ENCODE results near the gene RASGEF1C.

Gene RASGEF1C

DNA sequence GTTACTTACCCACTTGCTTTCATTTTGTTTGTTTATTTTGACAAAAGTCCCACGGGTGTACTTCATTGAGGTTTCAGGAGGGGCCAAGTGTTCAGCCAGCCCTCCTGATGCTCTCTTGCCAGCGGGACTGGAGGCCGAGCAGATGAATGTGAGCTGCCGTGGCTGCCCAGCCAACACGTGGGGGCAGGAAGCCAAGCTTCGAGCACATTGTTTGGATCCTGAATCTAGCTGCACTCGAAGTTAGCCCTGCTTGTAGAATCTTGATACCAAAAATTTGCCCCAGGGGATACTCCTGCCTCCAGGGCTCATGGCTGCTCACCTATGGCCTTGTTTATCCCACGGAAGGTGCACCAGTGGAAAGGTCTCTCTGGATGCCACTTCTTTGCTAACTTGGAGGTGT lies 49.3 kb downstream of the RASGEF1C start:
- DNase-seq (ENCODE audit: low read depth), result no peak

DNA sequence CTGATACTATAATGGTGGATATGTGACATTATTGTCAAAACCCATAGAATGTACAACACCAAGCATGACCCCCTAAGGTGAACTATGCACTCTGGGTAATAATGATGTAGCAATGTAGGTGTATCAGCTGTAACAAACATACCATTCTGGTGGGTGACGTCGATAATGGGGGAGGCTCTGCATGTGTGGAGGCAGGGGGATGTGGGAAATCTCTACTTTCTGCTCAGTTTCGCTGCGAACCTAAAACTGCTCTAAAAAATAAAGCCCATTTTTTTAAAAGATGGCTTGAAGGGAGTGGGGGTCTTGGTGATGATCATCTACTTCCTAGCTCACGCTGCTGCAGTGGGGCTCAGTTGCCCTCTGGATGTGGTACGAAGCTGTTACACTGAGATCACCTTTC lies 51.1 kb downstream of the RASGEF1C start:
- DNase-seq (ENCODE audit: low read depth), result no peak

DNA sequence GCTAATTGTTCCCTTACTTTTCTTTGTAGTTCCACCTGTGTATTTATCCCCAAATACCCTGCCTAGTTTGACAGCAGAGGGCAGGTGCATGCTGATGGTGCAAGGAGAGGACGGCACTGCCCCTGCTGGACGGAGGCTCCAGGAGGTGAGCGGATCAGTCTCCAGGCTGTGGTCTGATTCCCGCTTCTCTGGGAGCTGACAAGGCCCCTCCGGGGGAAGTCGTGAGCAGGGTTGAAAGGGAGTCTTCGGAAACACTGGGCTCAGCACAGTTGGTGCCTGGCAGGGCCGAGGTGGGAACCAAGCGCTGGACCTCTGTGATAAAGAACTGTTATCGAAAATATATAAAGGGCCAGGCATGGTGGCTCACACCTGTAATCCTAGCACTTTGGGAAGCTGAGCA lies 52.9 kb downstream of the RASGEF1C start:
- no peak for DNase-seq (ENCODE audit: low read depth)

DNA sequence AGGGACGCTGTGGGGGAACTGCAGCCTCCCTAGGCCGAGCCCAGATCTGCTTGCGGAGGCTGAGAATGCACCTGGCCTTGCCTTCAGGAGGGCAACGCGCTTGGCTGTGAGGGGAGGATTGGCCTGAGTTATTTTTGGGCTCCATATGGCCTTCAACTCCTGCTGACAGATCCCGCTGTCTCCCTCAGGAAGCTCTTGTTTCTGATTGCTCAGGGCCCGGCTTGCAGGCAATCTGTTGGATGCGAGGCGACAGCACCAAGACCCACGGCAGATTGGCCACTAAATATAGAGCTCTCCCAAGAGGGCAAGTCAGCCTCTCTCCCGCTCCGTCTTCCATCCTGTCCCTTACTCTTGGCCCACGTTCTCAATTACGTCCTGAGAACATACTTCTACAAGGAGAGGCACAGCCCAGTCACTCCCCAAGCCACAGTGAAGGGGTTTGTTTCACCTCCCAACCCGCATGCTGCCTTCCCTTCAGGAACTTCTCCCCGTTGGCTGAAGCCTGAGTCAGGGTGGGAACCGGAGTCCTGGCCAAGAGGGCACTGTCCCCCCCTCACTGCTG lies 53.6 kb downstream of the RASGEF1C start:
- DNase-seq (ENCODE audit: low read depth), result no peak

DNA sequence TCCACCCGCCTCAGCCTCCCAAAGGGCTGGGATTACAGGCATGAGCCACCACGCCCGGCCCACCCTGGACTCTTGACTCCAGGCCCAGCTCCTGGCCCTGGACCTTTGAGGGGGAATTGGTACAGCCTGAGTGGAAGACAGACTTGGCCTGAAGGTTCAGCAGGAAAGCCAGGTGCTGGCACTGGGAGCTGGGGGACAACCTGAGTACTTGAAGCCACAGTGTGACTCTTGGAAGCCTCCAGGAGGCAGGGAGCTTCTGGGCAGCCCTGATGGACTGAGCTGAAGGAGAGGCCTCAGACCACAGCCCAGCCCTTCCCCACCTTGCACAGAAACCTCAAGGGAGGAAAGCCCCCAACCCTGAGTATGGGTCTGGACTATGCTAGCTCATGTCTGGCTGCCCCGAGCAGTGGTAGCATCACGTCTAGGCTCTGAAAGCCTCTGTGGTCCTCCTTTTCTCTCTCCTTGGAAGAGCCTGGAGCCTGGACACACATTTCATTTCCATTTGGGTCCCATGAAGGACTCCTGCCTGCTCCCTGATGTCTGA lies 54.1 kb downstream of the RASGEF1C start:
- no peak for DNase-seq (ENCODE audit: low read depth)

DNA sequence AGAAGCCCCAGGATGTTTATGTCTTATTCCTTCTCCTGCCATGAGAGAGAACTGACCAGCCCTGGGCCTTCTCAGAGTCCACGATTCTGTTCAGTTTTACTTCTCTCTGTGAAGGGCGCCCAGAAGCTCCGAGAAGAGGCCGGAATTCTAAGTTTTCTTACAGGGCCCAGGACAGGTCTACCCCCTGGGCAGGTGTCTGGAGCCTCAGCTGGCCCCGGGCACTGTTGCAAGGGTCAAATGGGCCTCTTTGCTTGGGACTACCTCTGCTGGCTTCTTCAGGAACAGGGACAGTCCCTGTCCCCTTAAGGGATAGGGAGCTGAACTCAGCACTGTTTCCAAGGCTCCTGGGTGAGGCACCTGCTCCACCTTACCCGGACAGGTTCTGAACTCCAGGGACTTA lies 55.0 kb downstream of the RASGEF1C start:
- no peak for DNase-seq (ENCODE audit: low read depth)

DNA sequence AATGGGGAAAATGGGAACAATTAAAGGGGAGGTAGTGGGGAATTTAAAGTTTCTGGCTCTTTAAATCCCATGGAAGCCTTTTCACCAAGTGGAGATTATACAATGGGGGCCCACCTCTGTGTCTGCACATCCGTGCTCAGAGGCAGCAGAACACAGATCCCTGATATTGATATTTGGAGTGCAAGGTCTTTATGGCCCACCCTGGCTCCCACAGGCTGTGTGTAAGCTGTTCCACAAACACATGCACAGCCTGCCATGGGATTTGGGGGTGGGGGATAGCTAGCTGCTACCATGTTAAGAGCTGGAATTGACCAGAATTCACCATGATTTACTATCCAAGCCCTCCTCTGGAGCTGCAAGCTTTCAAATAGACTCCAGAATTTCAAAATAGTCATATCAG lies 55.9 kb downstream of the RASGEF1C start:
- no peak for DNase-seq (ENCODE audit: low read depth)

DNA sequence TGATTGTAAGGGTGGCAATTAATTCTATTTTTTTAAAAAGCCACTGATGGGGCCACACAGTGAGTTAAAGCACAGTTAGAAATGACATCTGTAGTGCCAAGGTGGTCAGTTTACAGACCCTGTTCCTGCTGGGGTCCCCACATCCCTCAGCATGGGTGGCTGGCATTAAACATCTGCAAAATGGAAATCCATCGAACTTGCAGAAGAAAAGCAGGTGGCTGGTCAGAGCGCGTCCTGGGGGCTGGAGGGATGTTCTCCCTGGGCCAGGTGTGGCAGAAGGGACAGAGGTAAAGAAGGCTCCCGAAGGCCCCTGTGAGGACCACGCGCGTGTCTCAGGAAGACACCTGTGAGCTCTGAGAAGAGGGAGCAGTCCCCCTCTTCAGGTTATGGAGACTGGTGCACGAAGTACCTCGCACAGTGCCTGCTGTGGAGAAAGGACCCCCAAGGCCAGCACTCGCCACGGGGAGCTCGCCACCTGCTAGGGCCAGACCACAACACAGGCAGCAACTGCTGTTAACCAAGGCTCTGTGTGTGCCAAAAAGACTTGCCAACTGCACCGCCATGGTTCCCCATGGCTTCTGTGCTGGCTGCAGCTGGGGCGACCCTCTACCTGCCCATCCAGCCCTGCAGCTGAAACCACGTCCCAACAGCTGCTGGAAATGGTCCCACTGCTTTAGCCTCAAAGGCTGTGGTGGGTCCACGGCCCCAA lies 65.2 kb downstream of the RASGEF1C start:
- DNase-seq (ENCODE audit: low read depth), result no peak

DNA sequence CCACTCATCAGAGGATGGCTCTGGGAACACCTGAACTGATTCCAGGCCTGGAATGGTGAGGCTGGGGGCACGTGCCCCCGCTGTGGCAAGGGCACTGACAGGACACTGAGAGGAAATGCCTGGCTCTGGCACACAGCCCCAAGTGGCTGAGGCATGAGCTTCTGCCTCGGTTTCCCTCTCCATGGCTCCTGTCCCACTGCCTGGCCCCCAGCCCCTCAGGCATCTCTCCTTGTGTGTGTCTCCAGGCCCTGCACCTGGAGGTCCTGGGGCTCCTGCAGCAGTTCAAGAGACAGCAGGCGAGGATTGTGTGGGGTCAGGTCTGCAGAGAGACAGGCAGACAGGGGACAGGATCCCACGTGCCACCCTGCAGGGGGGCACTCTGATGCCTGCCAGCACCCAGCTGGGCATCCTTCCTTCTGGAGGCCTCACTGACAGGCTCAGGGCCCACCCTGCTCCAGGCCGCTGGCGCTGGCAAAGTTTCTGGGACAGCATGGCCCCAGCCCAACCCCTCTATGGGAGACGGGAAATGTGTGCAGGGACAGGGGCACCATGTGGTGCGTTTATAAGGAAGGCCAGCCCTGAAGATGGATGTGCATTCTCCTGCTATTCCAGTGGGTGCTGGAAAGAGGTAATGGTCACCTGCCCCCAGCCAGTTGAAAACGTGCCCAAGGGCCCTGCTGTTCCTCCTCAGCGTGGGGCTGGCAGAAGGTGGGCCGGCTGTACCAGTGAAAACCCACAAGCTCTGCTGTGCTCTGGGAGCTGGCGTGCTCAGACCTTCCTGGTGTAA lies 66.0 kb downstream of the RASGEF1C start:
- no peak for DNase-seq (ENCODE audit: low read depth)

DNA sequence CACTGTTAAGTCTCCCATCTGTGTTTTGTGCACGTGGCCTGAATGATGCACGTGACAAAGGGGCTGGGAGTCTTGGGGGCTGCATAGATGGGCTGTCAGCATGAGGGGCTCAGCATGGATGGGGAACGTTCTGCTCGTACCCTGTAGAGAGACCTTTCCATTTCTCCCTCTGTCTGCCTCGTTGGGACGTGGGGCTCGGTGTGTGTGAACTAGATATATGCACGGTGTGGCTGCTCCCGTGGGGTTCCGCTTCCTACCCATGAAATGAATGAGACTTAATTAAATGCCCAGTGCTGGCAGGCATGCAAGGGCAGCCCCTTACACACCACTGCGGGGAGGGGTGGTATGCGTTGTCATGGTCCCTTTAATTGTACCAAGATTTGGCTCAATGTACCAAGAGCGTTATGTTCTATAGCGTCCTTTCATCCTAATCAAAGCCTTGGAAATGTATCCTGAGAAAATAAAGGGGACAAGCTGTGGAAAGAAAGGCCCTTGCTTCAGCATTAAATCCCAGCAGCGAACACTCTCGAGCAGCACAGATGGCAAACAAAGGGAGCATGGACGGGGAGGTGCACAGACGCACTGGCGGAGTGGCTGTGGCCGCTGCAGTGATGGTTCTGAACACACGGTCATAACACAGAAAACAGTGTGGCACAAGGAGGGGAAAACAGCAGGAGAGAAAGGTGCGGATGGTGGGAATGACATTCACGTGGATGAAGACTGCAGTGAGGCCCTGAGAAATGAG lies 66.8 kb downstream of the RASGEF1C start:
- DNase-seq (ENCODE audit: low read depth), result no peak

DNA sequence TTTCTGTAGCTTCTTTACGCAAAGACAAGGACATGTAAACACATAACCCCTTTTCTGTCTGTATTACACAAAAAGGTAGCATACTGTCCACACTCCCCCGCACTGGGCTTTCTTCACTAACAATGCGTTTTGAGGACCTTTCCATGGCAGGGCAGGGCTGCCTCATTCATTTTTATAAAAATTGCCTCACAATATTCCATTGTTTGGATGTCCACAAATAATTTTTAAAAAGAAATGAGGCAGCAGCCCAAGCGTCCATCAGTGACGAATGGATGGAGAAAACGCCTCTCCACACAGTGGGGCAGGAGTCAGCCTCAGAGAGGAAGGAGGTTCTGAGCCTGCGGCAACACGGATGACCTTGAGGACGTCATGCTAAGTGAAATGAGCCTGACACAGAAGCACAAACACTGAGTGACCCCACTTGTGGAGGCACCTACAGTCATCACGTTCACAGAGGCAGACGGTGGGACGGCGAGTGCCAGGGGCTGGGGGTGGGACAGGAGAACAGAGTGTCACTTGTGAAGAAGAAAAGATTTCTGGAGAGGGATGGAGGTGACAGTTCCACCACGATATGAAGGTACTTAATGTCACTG lies 67.8 kb downstream of the RASGEF1C start:
- no peak for DNase-seq (ENCODE audit: low read depth)

DNA sequence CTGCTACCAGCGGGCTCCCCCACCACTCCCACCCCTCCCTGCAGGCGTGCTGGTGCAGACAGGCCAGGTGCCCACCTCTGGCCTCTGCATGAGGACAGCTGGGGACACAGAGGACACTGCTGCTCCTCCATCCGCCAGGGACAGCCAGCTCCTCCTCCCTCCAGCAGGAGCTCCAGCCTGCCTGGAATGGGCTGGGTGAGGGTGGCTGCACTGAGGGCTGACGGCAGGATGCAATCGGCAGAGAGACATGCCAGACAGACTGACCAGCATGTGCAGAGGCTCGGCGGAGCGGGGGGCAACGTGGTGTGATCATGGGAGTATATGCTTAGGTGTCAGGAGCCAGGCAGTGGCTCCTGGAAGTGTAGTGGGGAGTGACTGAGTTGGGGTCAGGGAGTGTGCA lies 68.4 kb downstream of the RASGEF1C start:
- no peak for DNase-seq (ENCODE audit: low read depth)

DNA sequence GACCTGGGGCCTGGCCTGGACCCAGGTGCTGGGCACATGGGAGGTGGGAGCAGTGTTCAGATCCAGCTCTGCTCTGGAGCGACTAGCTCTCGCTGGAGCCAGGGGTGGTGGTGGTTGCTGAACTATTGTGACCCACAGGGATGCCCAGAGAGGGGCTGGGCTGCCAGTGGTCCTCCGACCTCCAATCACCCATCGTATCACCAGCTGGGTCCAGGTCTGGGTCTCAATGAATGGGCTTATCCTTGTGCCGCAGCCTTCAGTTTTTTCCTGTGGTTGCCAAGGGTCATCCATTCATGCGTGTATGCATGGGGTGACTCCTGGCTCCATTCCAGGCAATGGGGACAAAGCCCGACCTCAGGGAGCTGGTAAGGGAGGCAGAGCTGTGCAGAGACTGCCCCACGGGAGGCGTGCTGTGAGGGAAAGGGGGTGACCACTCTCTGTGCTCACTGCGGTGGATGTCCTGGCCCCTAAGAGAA lies 68.9 kb downstream of the RASGEF1C start:
- DNase-seq (ENCODE audit: low read depth), result no peak

DNA sequence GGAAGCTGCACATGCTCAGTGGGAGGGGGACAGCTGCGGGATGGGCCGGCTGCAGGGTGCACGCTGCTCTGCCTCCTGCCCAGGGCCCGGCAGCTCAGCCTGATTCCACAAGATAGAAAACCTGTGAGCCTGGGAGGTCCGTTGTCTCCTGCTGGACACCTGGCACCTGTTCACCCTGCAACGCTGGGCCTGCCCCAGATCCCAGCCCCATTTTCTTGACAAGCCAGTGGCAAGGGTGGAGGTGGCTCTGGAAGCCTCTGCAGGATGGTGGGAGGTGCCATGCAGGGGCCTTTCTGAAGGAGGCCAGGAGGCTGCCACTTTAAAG lies 69.3 kb downstream of the RASGEF1C start:
- DNase-seq (ENCODE audit: low read depth), result no peak

DNA sequence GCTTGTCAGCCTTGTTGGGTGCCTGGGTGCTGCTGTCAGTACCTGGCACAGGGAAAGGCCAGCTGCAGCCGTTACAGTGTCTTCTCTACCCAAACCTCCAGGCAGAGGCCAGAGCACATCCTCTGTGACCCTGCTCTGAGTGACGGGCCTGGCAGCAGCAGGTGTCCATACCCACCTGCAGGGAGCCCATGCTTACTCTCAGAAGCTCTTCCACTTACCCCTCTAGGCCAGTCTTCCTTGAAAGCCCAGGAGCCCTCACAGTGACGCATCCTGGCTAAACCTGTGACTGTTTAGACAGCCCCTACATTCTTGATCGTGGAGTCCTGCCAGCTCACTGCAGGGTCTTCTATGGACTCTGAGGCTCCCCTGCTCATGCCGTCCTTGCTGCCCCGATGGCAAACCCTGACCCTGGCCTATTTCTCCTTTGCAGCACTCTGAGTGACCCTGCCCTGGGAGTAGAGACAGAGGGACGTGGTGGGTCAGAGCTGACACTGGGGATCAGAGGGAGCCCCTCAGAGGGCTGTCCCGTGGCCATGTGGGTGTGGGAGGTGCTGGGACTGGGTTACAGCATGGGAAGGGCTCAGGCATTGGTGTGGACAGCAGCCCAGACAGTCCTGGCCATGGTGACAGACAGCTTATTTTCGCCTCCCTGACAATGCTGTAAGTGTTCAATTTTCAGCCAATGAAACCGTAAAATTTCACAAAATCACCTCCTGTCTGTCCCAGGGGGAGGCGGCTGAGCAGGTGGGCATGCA lies 69.9 kb downstream of the RASGEF1C start:
- DNase-seq (ENCODE audit: low read depth), result no peak

DNA sequence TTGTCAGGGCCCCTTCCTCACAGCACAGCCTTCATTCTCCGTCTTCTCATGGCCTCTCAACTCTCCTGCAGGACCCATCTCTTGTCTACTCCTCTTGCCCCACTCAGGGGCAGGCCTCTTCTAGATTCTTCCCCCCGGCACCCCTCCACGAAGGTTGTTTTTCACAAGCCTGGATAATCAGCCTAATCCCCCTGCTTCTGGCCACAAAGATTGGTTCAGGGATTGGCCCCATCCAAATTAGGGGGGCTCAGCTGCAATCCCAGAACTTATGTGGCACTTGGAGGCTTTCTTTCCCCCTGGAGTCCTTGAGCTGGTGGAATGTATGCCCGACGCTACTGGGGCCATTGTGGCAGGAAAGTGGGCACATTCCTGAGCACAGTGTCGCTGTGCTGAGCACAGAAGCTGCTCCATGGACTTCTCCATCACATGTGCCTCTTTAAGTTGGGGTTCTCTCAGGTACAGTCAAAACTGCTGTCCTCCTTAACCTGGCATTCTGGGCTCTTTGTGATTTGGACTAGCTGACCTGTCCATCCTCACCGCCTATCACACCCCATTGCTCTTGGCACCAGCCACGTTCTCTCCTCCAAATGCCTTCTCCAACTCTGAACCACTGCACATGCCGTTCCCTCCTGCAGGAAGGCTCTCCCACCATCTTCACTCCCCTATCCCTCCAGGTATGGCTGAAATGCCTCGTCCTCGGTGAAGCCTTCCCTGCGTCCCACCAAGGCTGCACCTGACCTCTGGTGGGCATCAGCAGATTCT lies 70.6 kb downstream of the RASGEF1C start:
- no peak for DNase-seq (ENCODE audit: low read depth)

DNA sequence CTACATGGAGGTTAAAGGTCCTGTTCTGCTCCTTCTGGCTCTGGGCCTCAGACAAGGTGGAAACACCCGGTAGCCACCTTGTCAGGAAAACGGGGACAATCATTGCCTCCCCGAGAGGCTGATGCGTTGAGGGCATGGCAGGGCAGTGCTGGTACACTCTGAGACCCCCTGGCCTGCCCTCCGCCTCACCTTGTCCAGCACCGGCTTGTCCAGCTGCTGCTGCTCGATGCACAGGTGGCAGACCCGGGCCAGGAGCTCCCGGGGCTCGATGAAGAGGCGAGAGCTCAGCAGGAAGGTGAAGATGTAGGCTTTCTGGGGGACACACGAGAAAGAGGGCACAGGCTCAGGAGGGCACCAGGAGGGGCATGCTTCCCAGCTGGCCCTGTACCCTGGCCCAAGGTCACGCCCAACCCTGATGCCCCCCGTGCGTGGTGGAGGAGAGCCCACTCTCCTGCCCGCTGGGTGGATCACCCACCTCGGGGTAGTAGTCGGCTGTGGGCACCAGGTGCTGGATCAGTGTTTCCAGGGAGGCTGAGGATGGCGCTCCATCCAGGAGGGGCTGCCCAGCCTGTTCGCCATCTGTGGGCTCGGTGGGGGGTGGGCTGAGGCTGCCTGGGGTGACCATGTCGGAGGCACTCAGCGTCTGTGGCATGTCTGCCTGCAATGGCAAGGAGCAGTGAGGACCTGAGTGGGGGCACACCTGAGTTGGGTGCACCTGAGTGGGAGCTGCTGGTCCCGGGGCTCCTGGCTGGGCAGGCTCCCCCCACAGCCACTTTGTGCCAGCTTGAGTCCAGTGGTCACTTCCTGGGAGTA lies 71.4 kb downstream of the RASGEF1C start:
- DNase-seq (ENCODE audit: low read depth), result no peak

DNA sequence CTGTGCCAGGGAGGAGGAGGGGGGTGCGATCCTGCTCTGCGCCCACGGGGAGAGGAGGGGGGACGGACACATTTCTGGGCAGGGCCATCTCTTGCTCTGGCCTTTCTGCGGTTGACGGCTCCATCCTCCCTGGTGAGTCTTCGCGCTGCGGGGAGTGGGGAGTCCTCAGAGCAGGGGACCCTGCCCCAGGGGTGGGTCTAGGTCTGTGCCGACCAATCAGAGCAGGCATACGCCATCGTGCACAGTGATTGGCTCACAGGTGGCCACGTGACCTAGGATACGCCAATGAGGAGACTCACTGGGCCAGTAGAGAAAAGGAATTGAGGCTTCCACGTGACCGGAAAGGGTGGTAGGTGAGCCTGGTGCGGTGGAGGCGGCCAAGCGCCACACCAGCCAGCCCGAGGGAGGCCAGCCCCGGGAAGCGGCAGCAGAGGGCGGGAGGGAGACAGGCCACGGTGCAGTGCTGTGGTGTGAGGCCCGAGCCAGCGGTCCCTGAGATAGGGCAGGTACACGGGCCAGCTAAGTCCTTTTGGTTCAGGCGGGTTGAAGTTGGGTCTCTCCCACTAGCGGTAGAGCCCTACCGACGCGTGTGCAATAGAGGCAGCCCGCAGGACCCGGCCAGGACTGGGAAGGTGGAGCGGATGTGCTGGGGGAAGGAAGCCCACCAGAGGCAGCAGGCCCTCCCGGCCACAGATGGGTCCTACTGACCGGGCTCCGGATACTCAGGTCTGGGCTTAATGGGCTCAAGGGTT lies 72.2 kb downstream of the RASGEF1C start:
- no peak for DNase-seq (ENCODE audit: low read depth)

Measured in activated T-cell treated with anti-CD3 and anti-CD28 coated beads for 48 hours (primary cell).